Measurements from ENCODE around the gene SVEP1.

DNA sequence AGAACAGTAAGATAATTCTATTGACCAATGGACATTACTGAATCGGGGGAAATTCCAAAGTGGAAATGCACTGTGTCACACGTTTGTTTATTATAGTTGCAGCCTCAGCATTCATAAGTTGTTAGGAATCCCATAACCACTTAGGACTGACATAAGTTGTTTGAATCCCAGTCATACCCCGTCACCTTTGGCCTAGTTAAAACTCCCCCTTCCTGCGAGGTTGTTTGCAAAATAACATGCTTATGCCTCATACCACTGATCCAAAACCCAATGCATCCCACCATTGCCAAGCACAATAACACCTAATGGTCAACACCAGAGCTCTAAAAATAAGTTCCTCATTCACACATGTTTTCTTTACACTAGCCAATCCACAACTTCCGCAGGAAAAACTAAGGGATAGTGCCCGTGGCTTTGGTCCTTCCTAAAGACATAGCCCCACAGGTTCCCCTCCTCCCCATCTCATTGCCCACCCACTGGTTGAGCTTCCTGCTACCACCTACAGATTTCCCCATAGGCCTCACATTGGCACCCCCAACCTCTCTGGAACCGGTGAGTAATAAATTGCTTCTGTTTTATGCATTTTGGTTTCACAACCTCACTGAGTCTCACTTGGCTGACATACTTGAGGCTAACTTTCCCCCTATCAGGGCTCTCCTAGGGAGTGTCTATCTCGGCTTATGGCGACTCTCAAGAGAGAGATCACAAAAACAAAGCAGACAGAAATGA, 46.7 kb upstream of the SVEP1 start:
- no peak for TF ChIP-seq EZH2 (IDR thresholded peaks at IDR 0.05; ENCODE audit: borderline replicate concordance, low read depth, low read length, poor library complexity, severe bottlenecking)
- TF ChIP-seq, protein P1, sequence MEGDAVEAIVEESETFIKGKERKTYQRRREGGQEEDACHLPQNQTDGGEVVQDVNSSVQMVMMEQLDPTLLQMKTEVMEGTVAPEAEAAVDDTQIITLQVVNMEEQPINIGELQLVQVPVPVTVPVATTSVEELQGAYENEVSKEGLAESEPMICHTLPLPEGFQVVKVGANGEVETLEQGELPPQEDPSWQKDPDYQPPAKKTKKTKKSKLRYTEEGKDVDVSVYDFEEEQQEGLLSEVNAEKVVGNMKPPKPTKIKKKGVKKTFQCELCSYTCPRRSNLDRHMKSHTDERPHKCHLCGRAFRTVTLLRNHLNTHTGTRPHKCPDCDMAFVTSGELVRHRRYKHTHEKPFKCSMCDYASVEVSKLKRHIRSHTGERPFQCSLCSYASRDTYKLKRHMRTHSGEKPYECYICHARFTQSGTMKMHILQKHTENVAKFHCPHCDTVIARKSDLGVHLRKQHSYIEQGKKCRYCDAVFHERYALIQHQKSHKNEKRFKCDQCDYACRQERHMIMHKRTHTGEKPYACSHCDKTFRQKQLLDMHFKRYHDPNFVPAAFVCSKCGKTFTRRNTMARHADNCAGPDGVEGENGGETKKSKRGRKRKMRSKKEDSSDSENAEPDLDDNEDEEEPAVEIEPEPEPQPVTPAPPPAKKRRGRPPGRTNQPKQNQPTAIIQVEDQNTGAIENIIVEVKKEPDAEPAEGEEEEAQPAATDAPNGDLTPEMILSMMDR (conservative IDR thresholded peaks at IDR 0.05; ENCODE audit: low read depth, low read length), result no peak

All from A673 (cell line).